ENCODE data around the gene CHMP4B.

DNA sequence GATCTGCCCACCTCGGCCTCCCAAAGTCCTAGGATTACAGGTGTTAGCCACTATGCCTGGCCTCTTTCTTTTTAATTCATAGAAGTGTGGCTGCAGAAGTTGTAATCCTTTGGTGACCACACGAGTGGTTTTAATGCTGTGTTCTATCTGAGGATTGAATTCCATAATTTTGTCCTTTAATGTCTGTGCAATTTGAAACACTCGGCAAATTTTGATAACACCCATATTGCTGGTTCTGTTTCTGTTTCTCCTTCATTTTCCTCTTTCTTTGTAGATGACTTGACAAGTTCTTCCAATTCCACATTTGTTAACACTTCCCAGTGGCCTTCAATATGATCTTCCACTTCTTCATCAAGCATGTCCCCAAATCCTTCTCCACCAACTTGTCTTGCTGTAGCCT, 2.8 kb upstream of the CHMP4B start:
- TF ChIP-seq ZNF8 (CRISPR knock-in tag; IDR thresholded peaks at IDR 0.05) (no peak), ESRRG (CRISPR knock-in tag; IDR thresholded peaks at IDR 0.05) (no peak)
